Measurements from ENCODE around the gene CYP4A22. TPM values are rescaled to one million over a fixed set of nuclear protein-coding genes. Genes with fewer than 3 reads are reported as not detected.
"Not testable (repeated sequence)": the region's sequence is repeated elsewhere in the genome, so short reads cannot be mapped to it uniquely, and the experiment has no call there.

Gene CYP4A22
- total RNA-seq, 1 experiment from 2014 or later = not detected

DNA sequence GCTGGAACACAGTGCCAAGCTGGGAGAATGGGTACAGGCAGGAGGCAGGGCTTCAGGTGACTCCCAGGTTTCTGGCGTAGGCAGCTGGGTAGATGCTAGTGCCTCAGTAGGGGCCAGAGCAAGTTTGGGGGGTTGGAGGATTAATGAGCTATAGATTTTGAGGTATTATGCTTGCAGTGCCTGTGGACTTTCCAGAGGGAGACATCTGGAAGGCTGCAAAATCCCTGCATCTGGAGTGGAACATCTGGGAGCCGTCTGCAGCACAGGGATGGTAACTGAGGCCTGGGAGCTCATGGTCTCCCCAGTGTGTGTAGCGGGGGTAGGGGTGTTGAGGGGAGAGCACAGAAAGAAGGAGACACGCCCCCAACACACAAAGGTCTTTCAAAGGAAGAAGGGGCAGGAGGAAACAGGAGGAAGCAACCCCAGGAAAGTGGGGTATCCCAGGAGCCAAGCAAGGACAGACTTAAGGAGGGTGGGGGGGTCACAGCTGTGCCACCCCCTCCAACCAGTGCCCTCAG, 54.8 kb downstream of the CYP4A22 start:
- no peak for TF ChIP-seq CTCF (IDR thresholded peaks at IDR 0.05; ENCODE audit: unreplicated experiment)
- H3K4me1 Mint-ChIP-seq (ENCODE audit: low read depth, unreplicated experiment) = peaks cover 62% of the 10 kb centered on the region
- intact Hi-C loops (cut with micrococcal nuclease; ENCODE audit: unreplicated experiment) = loop anchor here (10.0 kb wide), 1 partner anchor 233 kb away; no protein-coding TSS in a partner anchor
- peak overlapping the region; percentile 87 for H3K4me3 Mint-ChIP-seq (ENCODE audit: low read depth, unreplicated experiment)
- peaks cover 53% of the 10 kb centered on the region for H3K36me3 Mint-ChIP-seq (ENCODE audit: insufficient read depth, unreplicated experiment)
- DNase-seq = no peak
- no TSS peak for BruUV-seq (replicated peaks)
- H3K9me3 Mint-ChIP-seq (ENCODE audit: low read depth, unreplicated experiment) = no peaks in the 10 kb centered on the region
- H3K27ac Mint-ChIP-seq (ENCODE audit: unreplicated experiment) = peak overlapping the region; percentile 83
- CTCF ChIA-PET = interaction anchor here (1.2 to 4.8 kb wide), 6 partner anchors 9 to 71 kb away, joined by 3 to 92 read pairs (median 6); no protein-coding TSS in a partner anchor
- no peaks in the 10 kb centered on the region for H3K27me3 Mint-ChIP-seq (ENCODE audit: unreplicated experiment)

- H3K27ac Mint-ChIP-seq (ENCODE audit: unreplicated experiment) = peak overlapping the region; percentile 83
- BruUV-seq (replicated peaks) = no TSS peak
- intact Hi-C loops (cut with micrococcal nuclease; ENCODE audit: unreplicated experiment) = loop anchor here (10.0 kb wide), 1 partner anchor 232 kb away; no protein-coding TSS in a partner anchor
- H3K36me3 Mint-ChIP-seq (ENCODE audit: insufficient read depth, unreplicated experiment) = peaks cover 46% of the 10 kb centered on the region
- peaks cover 55% of the 10 kb centered on the region for H3K4me1 Mint-ChIP-seq (ENCODE audit: low read depth, unreplicated experiment)
- DNase-seq = peak; percentile 82
- peak overlapping the region; percentile 87 for H3K4me3 Mint-ChIP-seq (ENCODE audit: low read depth, unreplicated experiment)
- CTCF ChIA-PET = interaction anchor here (1.0 to 4.8 kb wide), 8 partner anchors 10 to 141 kb away, joined by 3 to 92 read pairs (median 4); partner anchors contain the start of gene CMPK1
- peak; percentile 96 for TF ChIP-seq CTCF (IDR thresholded peaks at IDR 0.05; ENCODE audit: unreplicated experiment)
- no peaks in the 10 kb centered on the region for H3K9me3 Mint-ChIP-seq (ENCODE audit: low read depth, unreplicated experiment)
- peaks cover 2% of the 10 kb centered on the region for H3K27me3 Mint-ChIP-seq (ENCODE audit: unreplicated experiment)
Measured at GRCh38 chr1:47192458-47193384, 55.5 kb downstream of the CYP4A22 start.

- peak overlapping the region; percentile 39 for H3K27ac Mint-ChIP-seq (ENCODE audit: unreplicated experiment)
- intact Hi-C loops (cut with micrococcal nuclease; ENCODE audit: unreplicated experiment) = loop anchor here (10.0 kb wide), 1 partner anchor 231 kb away; no protein-coding TSS in a partner anchor
- not testable (repeated sequence) for H3K4me3 Mint-ChIP-seq (ENCODE audit: low read depth, unreplicated experiment); H3K27me3 Mint-ChIP-seq (ENCODE audit: unreplicated experiment); BruUV-seq (replicated peaks); DNase-seq; H3K9me3 Mint-ChIP-seq (ENCODE audit: low read depth, unreplicated experiment)
- H3K36me3 Mint-ChIP-seq (ENCODE audit: insufficient read depth, unreplicated experiment) = peaks cover 38% of the 10 kb centered on the region
- peaks cover 48% of the 10 kb centered on the region for H3K4me1 Mint-ChIP-seq (ENCODE audit: low read depth, unreplicated experiment)
- CTCF ChIA-PET = interaction anchor here (1.0 to 4.8 kb wide), 7 partner anchors 15 to 140 kb away, joined by 3 to 92 read pairs (median 4); partner anchors contain the start of gene CMPK1
Measured at GRCh38 chr1:47193496-47193895, 56.3 kb downstream of the CYP4A22 start.

DNA sequence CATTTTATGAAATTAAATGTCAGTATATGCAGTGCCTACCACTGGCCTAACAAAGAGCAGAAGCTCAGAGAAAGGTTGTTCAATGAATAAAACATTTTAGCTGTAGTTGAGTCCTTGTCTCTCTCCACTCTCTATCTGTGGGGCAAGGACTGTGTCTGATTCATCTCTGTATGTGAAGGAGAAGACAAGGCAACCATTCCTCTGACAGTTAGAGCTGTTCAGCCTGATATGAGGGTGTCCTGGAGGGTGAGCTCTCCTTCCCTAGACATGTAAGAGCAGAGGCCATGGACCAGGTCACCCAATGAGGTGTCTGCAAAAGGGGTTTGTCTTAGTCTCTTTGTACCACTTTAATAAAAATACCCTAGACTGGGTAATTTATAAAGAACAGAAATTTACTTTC, 57.1 kb downstream of the CYP4A22 start:
- no TSS peak for BruUV-seq (replicated peaks)
- CTCF ChIA-PET = no interaction called here
- Mint-ChIP-seq H3K36me3 (ENCODE audit: insufficient read depth, unreplicated experiment) (peaks cover 30% of the 10 kb centered on the region), H3K4me3 (ENCODE audit: low read depth, unreplicated experiment) (no peak overlapping the region), H3K27ac (ENCODE audit: unreplicated experiment) (peak overlapping the region; percentile 39), H3K27me3 (ENCODE audit: unreplicated experiment) (peaks cover 18% of the 10 kb centered on the region), H3K9me3 (ENCODE audit: low read depth, unreplicated experiment) (no peaks in the 10 kb centered on the region), H3K4me1 (ENCODE audit: low read depth, unreplicated experiment) (peaks cover 42% of the 10 kb centered on the region)
- DNase-seq = no peak
- intact Hi-C loops (cut with micrococcal nuclease; ENCODE audit: unreplicated experiment) = loop anchor here (1.0 to 10.0 kb wide), 2 partner anchors 68 to 230 kb away; no protein-coding TSS in a partner anchor
- no peak for TF ChIP-seq CTCF (IDR thresholded peaks at IDR 0.05; ENCODE audit: unreplicated experiment)

DNA sequence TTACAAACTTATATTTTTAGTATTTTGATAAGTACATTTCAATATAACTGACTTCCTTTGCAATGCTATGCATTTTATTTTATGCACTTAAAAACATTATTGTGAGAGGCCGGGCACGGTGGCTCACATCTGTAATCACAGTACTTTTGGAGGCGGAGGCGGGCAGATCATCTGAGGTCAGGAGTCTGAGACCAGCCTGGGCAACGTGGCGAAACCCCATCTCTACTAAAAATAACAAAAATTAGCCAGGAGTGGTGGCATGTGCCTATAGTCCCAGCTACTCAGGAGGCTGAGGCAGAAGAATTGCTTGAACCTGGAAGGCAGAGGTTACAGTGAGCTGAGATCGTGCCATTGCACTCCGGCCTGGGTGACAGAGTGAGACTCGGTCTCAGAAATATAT, 58.7 kb downstream of the CYP4A22 start:
- CTCF ChIA-PET; BruUV-seq (replicated peaks); H3K9me3 Mint-ChIP-seq (ENCODE audit: low read depth, unreplicated experiment); H3K27ac Mint-ChIP-seq (ENCODE audit: unreplicated experiment); H3K4me3 Mint-ChIP-seq (ENCODE audit: low read depth, unreplicated experiment); DNase-seq: not testable (repeated sequence)
- Mint-ChIP-seq H3K36me3 (ENCODE audit: insufficient read depth, unreplicated experiment) (peaks cover 15% of the 10 kb centered on the region), H3K4me1 (ENCODE audit: low read depth, unreplicated experiment) (peaks cover 32% of the 10 kb centered on the region), H3K27me3 (ENCODE audit: unreplicated experiment) (peaks cover 22% of the 10 kb centered on the region)
- intact Hi-C loops (cut with micrococcal nuclease; ENCODE audit: unreplicated experiment) = loop anchor here (10.0 kb wide), 1 partner anchor 229 kb away; no protein-coding TSS in a partner anchor

All from Calu3 (cell line).